Activated CD8-positive, alpha-beta memory T cell treated with anti-CD3 and anti-CD28 coated beads for 48 hours (primary cell): ENCODE results near the gene VPS39.

ENCODE experiments used
- DNase-seq, 3 experiments: peaks; one replicate each; pipeline ENCODE4 v3.0.0-alpha.2; 2020; ENCODE audit warnings: low read depth in 2 of 3, low spot score in 2 of 3

Gene VPS39

GRCh38 chr15:42202653-42203052, 5.5 kb downstream of the VPS39 start:
- DNase-seq, result no peak

DNA sequence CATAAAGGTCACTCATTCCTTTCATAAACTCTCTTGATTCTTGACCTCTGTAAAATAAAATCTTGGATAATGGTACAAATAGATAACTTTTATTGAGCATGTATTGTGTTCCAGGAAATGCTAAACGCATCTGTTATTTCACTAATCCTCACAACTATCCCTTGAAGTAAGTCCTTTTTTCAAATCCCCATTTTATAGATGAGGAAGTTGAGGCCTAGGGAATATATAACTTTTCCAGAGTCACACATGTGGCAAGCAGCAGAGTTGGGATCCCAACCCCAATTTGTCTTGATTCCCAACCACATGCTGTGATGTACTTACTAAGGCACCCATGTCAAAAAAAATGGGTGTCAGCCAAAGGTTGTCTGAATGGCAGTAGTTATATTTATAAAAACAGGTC, 6.3 kb downstream of the VPS39 start:
- DNase-seq, result no peak

GRCh38 chr15:42199126-42199525, 9.0 kb downstream of the VPS39 start:
- DNase-seq, result no peak

DNA sequence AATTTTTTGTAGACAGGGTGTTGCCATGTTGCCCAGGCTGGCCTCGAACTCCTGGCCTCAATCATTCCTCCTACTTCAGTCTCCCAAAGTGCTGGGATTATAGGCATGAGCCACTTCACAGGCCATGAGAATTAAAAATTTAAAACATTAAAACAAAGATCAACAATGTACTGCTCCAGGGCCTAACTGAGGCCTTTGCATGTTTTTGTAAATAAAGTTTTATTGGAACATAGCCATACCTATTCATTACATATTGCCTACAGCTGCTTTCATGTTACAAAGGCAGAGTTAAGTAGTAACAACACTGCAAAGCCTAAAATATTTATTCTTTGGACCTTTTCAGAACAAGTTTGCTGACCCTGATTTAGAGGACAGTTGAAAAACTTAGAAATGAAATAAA, 9.6 kb downstream of the VPS39 start:
- DNase-seq, result no peak

- no peak for DNase-seq
Measured at GRCh38 chr15:42194513-42194912, 13.6 kb downstream of the VPS39 start.

GRCh38 chr15:42193383-42193782, 14.7 kb downstream of the VPS39 start:
- DNase-seq, result no peak

- DNase-seq, result no peak
Measured at GRCh38 chr15:42191610-42192346, 16.3 kb downstream of the VPS39 start.

GRCh38 chr15:42190370-42190769, 17.7 kb downstream of the VPS39 start:
- no peak for DNase-seq

GRCh38 chr15:42185801-42186200, 22.3 kb downstream of the VPS39 start:
- DNase-seq, result no peak

- DNase-seq, result no peak
Measured at GRCh38 chr15:42184736-42185135, 23.4 kb downstream of the VPS39 start.

GRCh38 chr15:42184296-42184695, 23.8 kb downstream of the VPS39 start:
- DNase-seq, result no peak

- no peak for DNase-seq
Measured at GRCh38 chr15:42182961-42183360, 25.1 kb downstream of the VPS39 start.

GRCh38 chr15:42182328-42182886, 25.7 kb downstream of the VPS39 start:
- no peak for DNase-seq

DNA sequence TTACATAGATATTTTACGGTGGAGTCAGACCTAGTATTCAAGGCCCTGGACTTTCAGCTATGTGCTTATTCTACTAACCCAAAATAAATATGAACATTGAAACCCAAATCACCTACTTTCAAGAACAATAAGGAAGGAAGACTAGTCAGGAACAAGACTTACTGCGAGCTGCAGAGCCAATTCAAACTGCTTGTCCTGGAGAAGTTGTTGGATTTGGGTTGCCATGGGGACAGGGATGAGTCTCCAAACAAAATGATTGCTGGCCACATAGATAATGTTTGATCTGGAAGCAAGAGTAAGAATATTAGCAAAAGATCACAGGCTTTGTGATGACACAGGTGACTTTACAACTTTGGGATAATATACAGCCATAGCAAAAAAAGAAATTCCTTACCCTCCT, 30.0 kb downstream of the VPS39 start:
- DNase-seq, result no peak

DNA sequence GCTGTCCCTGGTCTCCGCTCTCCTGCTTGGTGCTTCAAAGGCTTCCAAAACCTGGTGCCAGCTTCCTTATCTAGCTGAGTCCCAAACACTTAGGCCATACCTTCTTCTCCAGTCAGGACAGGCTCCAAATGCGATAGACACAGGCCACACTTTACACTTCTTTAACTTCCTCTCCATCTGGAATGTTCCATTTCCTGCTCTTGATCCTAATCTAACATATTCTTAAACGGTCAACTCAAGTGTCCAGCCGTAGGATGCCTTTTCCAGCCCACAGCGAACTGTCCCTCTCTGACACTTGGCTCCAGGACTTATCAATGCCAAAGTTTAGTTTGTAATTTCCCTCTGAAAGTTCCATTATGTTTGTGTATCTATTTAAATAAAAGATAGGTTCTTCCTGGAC, 32.4 kb downstream of the VPS39 start:
- no peak for DNase-seq

- no peak for DNase-seq
Measured at GRCh38 chr15:42172475-42172874, 35.6 kb downstream of the VPS39 start.

- no peak for DNase-seq
Measured at GRCh38 chr15:42171795-42172194, 36.3 kb downstream of the VPS39 start.

- no peak for DNase-seq
Measured at GRCh38 chr15:42171122-42171521, 37.0 kb downstream of the VPS39 start.

- DNase-seq, result no peak
Measured at GRCh38 chr15:42166225-42166940, 41.7 kb downstream of the VPS39 start.

GRCh38 chr15:42165106-42165505, 43.0 kb downstream of the VPS39 start:
- no peak for DNase-seq

GRCh38 chr15:42163947-42164550, 44.1 kb downstream of the VPS39 start:
- DNase-seq, result no peak

DNA sequence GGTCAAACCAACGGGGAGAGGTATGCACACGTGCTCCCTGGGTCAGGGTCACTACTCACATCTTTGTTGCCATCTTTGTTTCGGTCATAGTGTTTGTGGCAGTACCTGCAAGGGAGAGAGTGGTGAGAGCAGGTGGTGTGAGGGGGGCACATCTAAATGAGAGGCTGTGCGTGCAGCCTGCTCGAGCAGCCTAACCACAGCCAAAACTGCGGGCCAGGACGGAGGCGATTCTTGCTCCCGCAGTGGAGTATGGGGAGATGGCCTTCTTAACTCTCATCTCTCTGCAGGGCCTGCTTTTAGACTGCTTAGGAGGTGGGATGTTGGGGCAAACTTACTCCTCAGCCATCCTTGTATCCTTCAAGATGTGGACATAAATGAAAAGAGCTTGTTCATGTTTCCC, 44.8 kb downstream of the VPS39 start:
- no peak for DNase-seq
